H1 (cell line): Measurements from ENCODE around the gene MGAT5. TPM values are rescaled to one million over a fixed set of nuclear protein-coding genes. Genes with fewer than 3 reads are reported as not detected.

Experiments used
- EZH2 ChIP-seq: fragments of 200-600 bp; sonication (generic); IDR thresholded peaks from 2 replicates; pipeline ENCODE4 v1.7.1; 2012; ENCODE audit warnings: low read depth, mild to moderate bottlenecking, moderate library complexity, low read length, inconsistent platforms; ENCODE audit not compliant: severe bottlenecking
- JUND ChIP-seq: IDR thresholded peaks from 2 replicates; pipeline ENCODE4 v1.6.1; 2011; ENCODE audit warnings: mild to moderate bottlenecking, improper control_type of control experiment, low read length
- SP1 ChIP-seq: IDR thresholded peaks from 2 replicates; pipeline ENCODE4 v1.6.1; 2011; ENCODE audit warnings: low read depth, low read length
- TBP ChIP-seq: IDR thresholded peaks from 2 replicates; pipeline ENCODE4 v1.6.1; 2011; ENCODE audit warnings: low read depth, low read length, improper control_type of control experiment
- TCF12 ChIP-seq: IDR thresholded peaks from 2 replicates; pipeline ENCODE4 v1.6.1; 2011; ENCODE audit warnings: low read depth, mild to moderate bottlenecking, low read length
- polyA plus RNA-seq, 7 experiments: library from polyadenylated mRNA; depleted of rRNA in 3 of 7; stranded (reverse) in 5 of 7; unstranded in 2 of 7; fragments of >200 nt in 5 of 7; fragments of 200-250 nt in 2 of 7; gene quantifications; 1 replicate in 5 of 7; 2 replicates in 1 of 7; 4 replicates in 1 of 7; pipeline versions ENCODE4 v1.2.1 to v1.2.3, GENCODE V29; 2011 to 2013; ENCODE audit warnings: missing spikeins in 2 of 7, mixed read lengths in 2 of 7
- total RNA-seq: library from RNA; stranded (reverse); fragmentation: NEBNext Ultra II Directional; extraction: Animal tissue kit (Norgen Biotek cat#: 25700); gene quantifications from 2 replicates; pipeline ENCODE4 v1.2.1, GENCODE V29; 2021

MGAT5 gene
- total and polyA plus RNA-seq, 2 of the 8 experiments (the other 6 are each of a cell fraction or from before 2014, with no cell fraction given) = 11.2 to 49.2 TPM

GRCh38 chr2:134334542-134335353 is 80.9 kb downstream of the MGAT5 start (continued):
- TF ChIP-seq TCF12 = no peak
- no peak for TF ChIP-seq SP1
- no peak for TF ChIP-seq JUND
- no peak for TF ChIP-seq TBP
- no peak for TF ChIP-seq EZH2
- TF ChIP-seq, all 59 proteins: peak for 0
